Astrocyte (in vitro differentiated cells and primary cell): ENCODE results near the gene AGXT2. TPM values are rescaled to one million over a fixed set of nuclear protein-coding genes. Genes with fewer than 3 reads are reported as not detected.

Experiments
- DNase-seq: peaks from one replicate; pipeline ENCODE4 v3.0.0-alpha.2; 2010; ENCODE audit warnings: low read depth
- FAIRE-seq: peaks from 2 replicates; lab custom pipeline; 2011; peaks lifted over from hg19 to GRCh38; lab: Jason Lieb, UNC
- H2AFZ ChIP-seq: 2 replicates; pipeline ENCODE4 v1.6.0; 2012; ENCODE audit warnings: low read depth, low read length, inconsistent platforms
- H3K27ac ChIP-seq: 2 replicates; pipeline ENCODE4 v1.5.1; 2011; ENCODE audit warnings: low read depth, low read length, inconsistent platforms
- H3K27me3 ChIP-seq: 2 replicates; pipeline ENCODE4 v1.6.0; 2011; ENCODE audit warnings: low read length, inconsistent platforms; ENCODE audit not compliant: insufficient read depth
- H3K36me3 ChIP-seq: 2 replicates; pipeline ENCODE4 v1.5.1; 2011; ENCODE audit warnings: low read length, inconsistent platforms; ENCODE audit not compliant: insufficient read depth
- H3K4me1 ChIP-seq: 2 replicates; pipeline ENCODE4 v1.5.1; 2011; ENCODE audit warnings: low read length, inconsistent platforms; ENCODE audit not compliant: insufficient read depth
- H3K4me2 ChIP-seq: 2 replicates; pipeline ENCODE4 v1.6.0; 2012; ENCODE audit warnings: low read length, inconsistent platforms
- H3K4me3 ChIP-seq: 2 replicates; pipeline ENCODE4 v1.5.1; 2011; ENCODE audit warnings: low read depth, mild to moderate bottlenecking, low read length, inconsistent platforms; ENCODE audit not compliant: insufficient read depth
- H3K79me2 ChIP-seq: 2 replicates; pipeline ENCODE4 v1.6.0; 2012; ENCODE audit warnings: mild to moderate bottlenecking, low read length, inconsistent platforms; ENCODE audit not compliant: insufficient read depth
- H3K9ac ChIP-seq: 2 replicates; pipeline ENCODE4 v1.6.0; 2012; ENCODE audit warnings: mild to moderate bottlenecking, low read length, inconsistent platforms
- H3K9me3 ChIP-seq: 2 replicates; pipeline ENCODE4 v1.5.1; 2012; ENCODE audit warnings: low read depth, mild to moderate bottlenecking, low read length, inconsistent platforms; ENCODE audit not compliant: insufficient read depth
- H4K20me1 ChIP-seq: 2 replicates; pipeline ENCODE4 v1.6.0; 2012; ENCODE audit warnings: low read length, inconsistent platforms; ENCODE audit not compliant: insufficient read depth
- H3K27ac Mint-ChIP-seq: one replicate; pipeline ENCODE4 v1.8.0; 2021; ENCODE audit warnings: mild to moderate bottlenecking, mixed read lengths; ENCODE audit not compliant: unreplicated experiment
- H3K27me3 Mint-ChIP-seq: one replicate; pipeline ENCODE4 v1.8.0; 2021; ENCODE audit warnings: low read depth, mixed read lengths; ENCODE audit not compliant: unreplicated experiment
- H3K36me3 Mint-ChIP-seq: one replicate; pipeline ENCODE4 v1.8.0; 2021; ENCODE audit warnings: low read depth, mixed read lengths; ENCODE audit not compliant: unreplicated experiment
- H3K4me1 Mint-ChIP-seq: one replicate; pipeline ENCODE4 v1.8.0; 2021; ENCODE audit warnings: low read depth, mixed read lengths; ENCODE audit not compliant: unreplicated experiment
- H3K4me3 Mint-ChIP-seq: one replicate; pipeline ENCODE4 v1.8.0; 2021; ENCODE audit warnings: mild to moderate bottlenecking, moderate library complexity, mixed read lengths; ENCODE audit not compliant: unreplicated experiment
- H3K9me3 Mint-ChIP-seq: one replicate; pipeline ENCODE4 v1.8.0; 2021; ENCODE audit warnings: mild to moderate bottlenecking, mixed read lengths; ENCODE audit not compliant: unreplicated experiment
- CTCF ChIP-seq: IDR thresholded peaks from 2 replicates; pipeline ENCODE4 v1.5.1; 2011; ENCODE audit warnings: low read depth, mild to moderate bottlenecking, inconsistent platforms, low read length, moderate library complexity; ENCODE audit not compliant: insufficient read depth
- EZH2 ChIP-seq: IDR thresholded peaks from 2 replicates; pipeline ENCODE4 v1.6.1; 2012; ENCODE audit warnings: mild to moderate bottlenecking, low read length, inconsistent platforms; ENCODE audit not compliant: insufficient read depth
- total RNA-seq: library from RNA; stranded (reverse); gene quantifications from 2 replicates; pipeline ENCODE4 v1.2.1, GENCODE V29; 2021

AGXT2 gene
- total RNA-seq, 1 donor from 2014 or later = not detected

GRCh38 chr5:35024911-35025510, 22.7 kb downstream of the AGXT2 start:
- H3K4me2 ChIP-seq = no peak overlapping the region
- H3K4me3 ChIP-seq = no peak overlapping the region
- Mint-ChIP-seq H3K36me3 (no peaks in the 10 kb centered on the region), H3K27me3 (peaks cover 4% of the 10 kb centered on the region), H3K27ac (no peak overlapping the region), H3K4me3 (no peak overlapping the region), H3K4me1 (peaks cover 4% of the 10 kb centered on the region), H3K9me3 (no peaks in the 10 kb centered on the region)
- no peak overlapping the region for H2AFZ ChIP-seq
- DNase-seq (no peak), FAIRE-seq (no peak)
- TF ChIP-seq CTCF (no peak), EZH2 (no peak)
- H4K20me1 ChIP-seq = no peaks in the 10 kb centered on the region
- H3K9ac ChIP-seq = no peak overlapping the region
- no peaks in the 10 kb centered on the region for H3K79me2 ChIP-seq
- no peaks in the 10 kb centered on the region for H3K9me3 ChIP-seq
- peaks cover 9% of the 10 kb centered on the region for H3K4me1 ChIP-seq
- no peaks in the 10 kb centered on the region for H3K27me3 ChIP-seq
- H3K36me3 ChIP-seq = no peaks in the 10 kb centered on the region
- no peak overlapping the region for H3K27ac ChIP-seq

- Mint-ChIP-seq H3K27ac (no peak overlapping the region), H3K36me3 (no peaks in the 10 kb centered on the region), H3K27me3 (peaks cover 4% of the 10 kb centered on the region), H3K9me3 (no peaks in the 10 kb centered on the region), H3K4me1 (no peaks in the 10 kb centered on the region), H3K4me3 (no peak overlapping the region)
- H3K9ac ChIP-seq = no peak overlapping the region
- TF ChIP-seq CTCF (no peak), EZH2 (no peak)
- no peak overlapping the region for H3K4me3 ChIP-seq
- H3K4me2 ChIP-seq = no peak overlapping the region
- no peaks in the 10 kb centered on the region for H4K20me1 ChIP-seq
- H2AFZ ChIP-seq = no peak overlapping the region
- no peak for DNase-seq
- no peak overlapping the region for H3K27ac ChIP-seq
- H3K36me3 ChIP-seq = no peaks in the 10 kb centered on the region
- H3K27me3 ChIP-seq = no peaks in the 10 kb centered on the region
- no peak for FAIRE-seq
- no peaks in the 10 kb centered on the region for H3K9me3 ChIP-seq
- H3K4me1 ChIP-seq = no peaks in the 10 kb centered on the region
- no peaks in the 10 kb centered on the region for H3K79me2 ChIP-seq
Observed at GRCh38 chr5:35023391-35024178, 24.2 kb downstream of the AGXT2 start.
